B cell (primary cell): ENCODE results near the gene GRM8. TPM values are rescaled to one million over a fixed set of nuclear protein-coding genes. Genes with fewer than 3 reads are reported as not detected.

ENCODE experiments used
- ATAC-seq: fragments of 200-7000 bp; cut with Tn5 transposase; one replicate; pipeline ENCODE4 v1.10.0; 2021; ENCODE audit warnings: low read depth, mild to moderate bottlenecking, moderate number of reproducible peaks, moderate library complexity
- CTCF ChIA-PET: fragments of 350-600 bp; sonication (Branson Sonifier 250); formaldehyde crosslinking; loops from one replicate; lab custom pipeline; 2021; ENCODE audit warnings: antibody characterized with exemption, inconsistent platforms; lab: Charles Lee
- POLR2A ChIA-PET: fragments of 350-600 bp; sonication (Branson Sonifier 250); formaldehyde crosslinking; loops from one replicate; lab custom pipeline; 2021; ENCODE audit warnings: antibody characterized with exemption; lab: Charles Lee
- DNase-seq: peaks from one replicate; pipeline ENCODE4 v3.0.0; 2013
- H2AFZ ChIP-seq: 2 replicates; pipeline ENCODE4 v1.6.1; 2012; ENCODE audit warnings: mild to moderate bottlenecking, low read depth, low read length; ENCODE audit not compliant: insufficient read depth, poor library complexity, severe bottlenecking
- H3K27ac ChIP-seq, 2 donors: 1 replicate in 1 of 2; 2 replicates in 1 of 2; pipeline ENCODE4 v1.5.1; 2012 to 2013; ENCODE audit warnings: low read length in 2 of 2, mild to moderate bottlenecking in 2 of 2, moderate library complexity in 1 of 2
- H3K27me3 ChIP-seq, 4 experiments: fragments of 200-600 bp in 1 of 4; sonication (generic) in 1 of 4; replicated peaks in 1 of 4; 1 replicate in 2 of 4; 2 replicates in 2 of 4; pipeline versions ENCODE4 v1.6.1 to v1.7.0; 2013 to 2016; ENCODE audit warnings: low read length in 3 of 4, mild to moderate bottlenecking in 2 of 4, mixed read lengths in 1 of 4, moderate library complexity in 1 of 4; ENCODE audit not compliant: insufficient read depth in 4 of 4, control insufficient read depth in 3 of 4; ENCODE audit errors: control extremely low read depth in 1 of 4
- H3K36me3 ChIP-seq, 2 experiments: replicated peaks in 1 of 2; 1 replicate in 1 of 2; 2 replicates in 1 of 2; pipeline versions ENCODE4 v1.6.1 to v1.7.1; 2013; ENCODE audit warnings: low read length in 1 of 2; ENCODE audit not compliant: insufficient read depth in 2 of 2, control insufficient read depth in 1 of 2; ENCODE audit errors: control extremely low read depth in 1 of 2, extremely low read depth in 1 of 2
- H3K4me1 ChIP-seq, 2 donors: fragments of 200-600 bp in 1 of 2; sonication (generic) in 1 of 2; 1 replicate in 1 of 2; 2 replicates in 1 of 2; pipeline versions ENCODE4 v1.5.1 to v1.6.1; 2013 to 2017; ENCODE audit warnings: low read length in 2 of 2; ENCODE audit not compliant: control insufficient read depth in 2 of 2, insufficient read depth in 2 of 2
- H3K4me2 ChIP-seq: replicated peaks from 2 replicates; pipeline ENCODE3; 2012; ENCODE audit warnings: mild to moderate bottlenecking, low read depth, low read length; ENCODE audit not compliant: poor library complexity, severe bottlenecking
- H3K4me3 ChIP-seq, 5 experiments: fragments of 200-600 bp in 1 of 5; sonication (generic) in 1 of 5; 1 replicate in 3 of 5; 2 replicates in 2 of 5; pipeline versions ENCODE4 v1.5.1 to v1.7.0; 2011 to 2016; ENCODE audit warnings: low read length in 4 of 5, mild to moderate bottlenecking in 4 of 5, low read depth in 2 of 5, control low read depth in 1 of 5, moderate library complexity in 1 of 5; ENCODE audit not compliant: insufficient read depth in 1 of 5; ENCODE audit errors: control extremely low read depth in 1 of 5, extremely low read depth in 1 of 5
- H3K79me2 ChIP-seq: fragments of 200-600 bp; sonication (generic); one replicate; pipeline ENCODE4 v1.6.0; 2016; ENCODE audit warnings: low read length; ENCODE audit not compliant: control insufficient read depth, insufficient read depth
- H3K9ac ChIP-seq: fragments of 200-600 bp; sonication (generic); 2 replicates; pipeline ENCODE4 v1.6.1; 2017; ENCODE audit warnings: mild to moderate bottlenecking, low read length, moderate library complexity
- H3K9me3 ChIP-seq, 3 donors: one replicate each; pipeline versions ENCODE4 v1.6.1 to v1.7.1; 2013; ENCODE audit warnings: low read length in 2 of 3; ENCODE audit not compliant: control insufficient read depth in 2 of 3, insufficient read depth in 1 of 3; ENCODE audit errors: control extremely low read depth in 1 of 3
- H4K20me1 ChIP-seq: 2 replicates; pipeline ENCODE4 v1.6.0; 2012; ENCODE audit warnings: mild to moderate bottlenecking, low read length; ENCODE audit not compliant: insufficient read depth, control insufficient read depth, poor library complexity, severe bottlenecking
- H3K27ac Mint-ChIP-seq: one replicate; pipeline ENCODE4 v1.8.0; 2021; ENCODE audit warnings: mixed read lengths
- H3K27me3 Mint-ChIP-seq: one replicate; pipeline ENCODE4 v1.8.0; 2021; ENCODE audit warnings: mixed read lengths
- H3K4me1 Mint-ChIP-seq: one replicate; pipeline ENCODE4 v1.8.0; 2021; ENCODE audit warnings: mixed read lengths
- H3K4me3 Mint-ChIP-seq: one replicate; pipeline ENCODE4 v1.8.0; 2021; ENCODE audit warnings: mixed read lengths
- H3K9me3 Mint-ChIP-seq: one replicate; pipeline ENCODE4 v1.8.0; 2022; ENCODE audit warnings: mixed read lengths; ENCODE audit not compliant: insufficient read depth
- CTCF ChIP-seq: fragments of 200-600 bp; IDR thresholded peaks from one replicate; pipeline ENCODE4 v1.8.0; 2022; ENCODE audit warnings: antibody characterized with exemption, mild to moderate bottlenecking
- EZH2 ChIP-seq: IDR thresholded peaks from 2 replicates; pipeline ENCODE4 v1.6.1; 2012; ENCODE audit warnings: borderline replicate concordance, low read depth, mild to moderate bottlenecking, moderate library complexity, low read length; ENCODE audit not compliant: insufficient read depth, poor library complexity, severe bottlenecking
- WGBS: methylation state at CpG from one replicate; pipeline ENCODE4 v1.1.5; 2013; ENCODE audit warnings: missing lambda C conversion rate; ENCODE audit not compliant: insufficient coverage; 5-methylcytosine and 5-hydroxymethylcytosine counted together
- intact Hi-C: fragments of 100-400 bp; cut with micrococcal nuclease; formaldehyde crosslinking; loops from one replicate; pipeline ENCODE4 v1.10.0; 2022
- polyA plus RNA-seq: library from polyadenylated mRNA; depleted of rRNA; stranded (reverse); fragments of >200 nt; gene quantifications from 2 replicates; pipeline ENCODE4 v1.2.3, GENCODE V29; 2012
- total RNA-seq, 2 donors: library from RNA; stranded (reverse); fragments of 120-200 nt in 1 of 2; gene quantifications; 1 replicate in 1 of 2; 2 replicates in 1 of 2; pipeline versions ENCODE4 v1.2.3 to v1.2.4, GENCODE V29; 2013 to 2022

Gene GRM8
- total and polyA plus RNA-seq, 2 donors (not counting 1 experiment from before 2014, with no cell fraction given): not detected

GRCh38 chr7:127189074-127189473 lies 63.7 kb downstream of the GRM8 start:
- no peak overlapping the region for H3K4me2 ChIP-seq
- H3K79me2 ChIP-seq: no peaks in the 10 kb centered on the region
- peaks cover 8% of the 10 kb centered on the region for H3K27me3 Mint-ChIP-seq
- intact Hi-C loops: no loop called here
- ATAC-seq: no peak
- no peaks in the 10 kb centered on the region for H3K9me3 Mint-ChIP-seq
- no CpG with 5 or more reads among the region's 2 CpGs for WGBS
- no peak for DNase-seq
- H2AFZ ChIP-seq: no peak overlapping the region
- H3K27ac Mint-ChIP-seq: no peak overlapping the region
- H3K27me3 ChIP-seq: no peaks in the 10 kb centered on the region
- H3K9ac ChIP-seq: no peak overlapping the region
- no peaks in the 10 kb centered on the region for H3K36me3 ChIP-seq
- no peaks in the 10 kb centered on the region for H3K4me1 ChIP-seq
- POLR2A ChIA-PET: no interaction called here
- H3K4me1 Mint-ChIP-seq: no peaks in the 10 kb centered on the region
- no peak overlapping the region for H3K4me3 ChIP-seq
- no peak overlapping the region for H3K4me3 Mint-ChIP-seq
- CTCF ChIA-PET: no interaction called here
- no peak for TF ChIP-seq CTCF
- TF ChIP-seq EZH2: no peak
- no peaks in the 10 kb centered on the region for H3K9me3 ChIP-seq
- H4K20me1 ChIP-seq: no peaks in the 10 kb centered on the region
- H3K27ac ChIP-seq: no peak overlapping the region

DNA sequence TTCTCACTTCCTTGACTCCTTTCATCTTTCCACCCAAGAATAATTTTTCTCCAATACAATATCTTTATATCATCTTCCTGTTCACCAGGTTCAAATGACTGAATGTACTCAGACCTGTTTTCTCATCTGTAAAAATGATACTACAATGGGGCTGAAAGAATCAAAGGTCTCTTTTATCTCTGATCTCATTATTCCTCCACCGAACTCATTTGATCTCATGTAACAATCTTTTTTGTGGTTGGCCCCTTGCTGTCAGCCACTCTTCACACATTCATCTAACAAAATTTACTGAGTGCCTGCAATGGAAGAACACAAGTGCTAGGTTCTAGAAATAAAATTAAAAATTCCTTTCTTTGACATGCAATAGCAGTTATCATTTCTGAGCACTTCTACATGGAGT lies 65.0 kb downstream of the GRM8 start:
- Histone ChIP-seq H3K4me2 (no peak overlapping the region), H3K36me3 (no peaks in the 10 kb centered on the region), H2AFZ (no peak overlapping the region), H4K20me1 (no peaks in the 10 kb centered on the region), H3K27ac (no peak overlapping the region), H3K27me3 (no peaks in the 10 kb centered on the region), H3K4me3 (no peak overlapping the region), H3K79me2 (no peaks in the 10 kb centered on the region), H3K9me3 (no peaks in the 10 kb centered on the region), H3K9ac (no peak overlapping the region), H3K4me1 (no peaks in the 10 kb centered on the region)
- TF ChIP-seq EZH2 (no peak), CTCF (no peak)
- no peaks in the 10 kb centered on the region for H3K4me1 Mint-ChIP-seq
- ATAC-seq (no peak), DNase-seq (no peak)
- POLR2A ChIA-PET: no interaction called here
- H3K9me3 Mint-ChIP-seq: no peaks in the 10 kb centered on the region
- CTCF ChIA-PET: no interaction called here
- H3K27ac Mint-ChIP-seq: no peak overlapping the region
- WGBS: no CpG with 5 or more reads among the region's 1 CpG
- H3K27me3 Mint-ChIP-seq: peaks cover 6% of the 10 kb centered on the region
- intact Hi-C loops: no loop called here
- no peak overlapping the region for H3K4me3 Mint-ChIP-seq
